Keratinocyte (primary cell): ENCODE results near the gene IGFBP3. TPM values are rescaled to one million over a fixed set of nuclear protein-coding genes. Genes with fewer than 3 reads are reported as not detected.
A peak's percentile ranks its signal among the peaks of the same experiment; 100 is the strongest.

Source experiments
- DNase-seq: peaks from one replicate; pipeline ENCODE4 v3.0.0-alpha.2; 2011; ENCODE audit warnings: low read depth, missing footprints, low spot score
- FAIRE-seq: peaks from 2 replicates; lab custom pipeline; 2011; peaks lifted over from hg19 to GRCh38; lab: Jason Lieb, UNC
- H2AFZ ChIP-seq: 2 replicates; pipeline ENCODE4 v1.6.0; 2012; ENCODE audit warnings: low read length, control low read depth, inconsistent platforms; ENCODE audit not compliant: control insufficient read depth
- H3K27ac ChIP-seq: 2 replicates; pipeline ENCODE4 v1.5.1; 2011; ENCODE audit warnings: low read length; ENCODE audit not compliant: control insufficient read depth, insufficient read depth
- H3K27me3 ChIP-seq: 3 replicates; pipeline ENCODE4 v1.6.0; 2011; ENCODE audit warnings: low read length; ENCODE audit not compliant: control insufficient read depth, insufficient read depth; ENCODE audit errors: extremely low read depth
- H3K36me3 ChIP-seq, 2 experiments: 2 replicates in 1 of 2; 3 replicates in 1 of 2; pipeline ENCODE4 v1.5.1; 2011; ENCODE audit warnings: low read length in 2 of 2, mild to moderate bottlenecking in 1 of 2; ENCODE audit not compliant: control insufficient read depth in 2 of 2, insufficient read depth in 2 of 2; ENCODE audit errors: extremely low read depth in 1 of 2
- H3K4me1 ChIP-seq: 3 replicates; pipeline ENCODE4 v1.5.1; 2011; ENCODE audit warnings: low read length; ENCODE audit not compliant: control insufficient read depth, insufficient read depth; ENCODE audit errors: extremely low read depth
- H3K4me2 ChIP-seq: 3 replicates; pipeline ENCODE4 v1.6.0; 2011; ENCODE audit warnings: low read depth, low read length; ENCODE audit not compliant: control insufficient read depth, insufficient read depth; ENCODE audit errors: extremely low read depth
- H3K4me3 ChIP-seq, 3 experiments: fragments of 200-600 bp in 1 of 3; sonication (generic) in 1 of 3; 2 replicates in 2 of 3; 3 replicates in 1 of 3; pipeline ENCODE4 v1.5.1; 2011 to 2016; ENCODE audit warnings: low read length in 3 of 3, mild to moderate bottlenecking in 3 of 3, control low read depth in 2 of 3, inconsistent platforms in 1 of 3, low read depth in 1 of 3, mixed read lengths in 1 of 3, mixed run types in 1 of 3, moderate library complexity in 1 of 3; ENCODE audit not compliant: control insufficient read depth in 2 of 3, insufficient read depth in 2 of 3; ENCODE audit errors: extremely low read depth in 1 of 3
- H3K79me2 ChIP-seq: 2 replicates; pipeline ENCODE4 v1.6.0; 2012; ENCODE audit warnings: low read length; ENCODE audit not compliant: control insufficient read depth, insufficient read depth
- H3K9ac ChIP-seq: 3 replicates; pipeline ENCODE4 v1.6.0; 2011; ENCODE audit warnings: low read length; ENCODE audit not compliant: control insufficient read depth, insufficient read depth; ENCODE audit errors: extremely low read depth
- H3K9me1 ChIP-seq: 3 replicates; pipeline ENCODE4 v1.6.0; 2011; ENCODE audit warnings: low read length; ENCODE audit not compliant: control insufficient read depth, insufficient read depth; ENCODE audit errors: extremely low read depth
- H3K9me3 ChIP-seq: 2 replicates; pipeline ENCODE4 v1.5.1; 2012; ENCODE audit warnings: low read depth, low read length; ENCODE audit not compliant: control insufficient read depth
- H4K20me1 ChIP-seq: 3 replicates; pipeline ENCODE4 v1.6.0; 2011; ENCODE audit warnings: low read length; ENCODE audit not compliant: control insufficient read depth, insufficient read depth; ENCODE audit errors: extremely low read depth
- CTCF ChIP-seq, 3 experiments: IDR thresholded peaks in 1 of 3; conservative IDR thresholded peaks in 1 of 3; optimal IDR thresholded peaks in 1 of 3; 2 replicates in 2 of 3; 3 replicates in 1 of 3; pipeline versions ENCODE3 to v1.5.1; 2011; ENCODE audit warnings: low read length in 3 of 3, mild to moderate bottlenecking in 3 of 3, moderate library complexity in 2 of 3, control low read depth in 1 of 3, inconsistent platforms in 1 of 3; ENCODE audit not compliant: insufficient read depth in 2 of 3; ENCODE audit errors: extremely low read depth in 1 of 3
- EZH2 ChIP-seq: IDR thresholded peaks from one replicate; pipeline ENCODE4 v1.6.1; 2012; ENCODE audit warnings: inconsistent platforms, mild to moderate bottlenecking, low read length, moderate library complexity
- dilution Hi-C: fragments of 300-500 bp; cut with MboI; formaldehyde crosslinking; loops from one replicate; pipeline ENCODE4 v1.7.0; 2020; ENCODE audit warnings: low sequenced_read_pairs; ENCODE audit not compliant: extremely low pct_ligation_motif_present
- polyA plus RNA-seq, 5 experiments: library from polyadenylated mRNA; depleted of rRNA in 3 of 5; stranded (reverse) in 3 of 5; stranded (forward) in 1 of 5; unstranded in 1 of 5; fragments of >200 nt; gene quantifications; 1 replicate in 1 of 5; 2 replicates in 3 of 5; 3 replicates in 1 of 5; pipeline versions ENCODE4 v1.2.1 to v1.2.3, GENCODE V29; 2011 to 2012; ENCODE audit warnings: missing spikeins in 2 of 5, low read depth in 1 of 5, low replicate concordance in 1 of 5

IGFBP3 gene
- polyA plus RNA-seq, 1 donor (not counting 4 experiments of a cell fraction or from before 2014, with no cell fraction given), result 14.0 TPM

- Histone ChIP-seq H3K27me3 (peaks cover 40% of the 10 kb centered on the region), H4K20me1 (no peaks in the 10 kb centered on the region), H3K4me3 (peak overlapping the region; percentile 20 to 54 (median 36)), H3K9me1 (no peaks in the 10 kb centered on the region), H3K9ac (peak overlapping the region; percentile 28), H3K79me2 (no peaks in the 10 kb centered on the region), H2AFZ (no peak overlapping the region), H3K27ac (no peak overlapping the region), H3K9me3 (no peaks in the 10 kb centered on the region), H3K36me3 (no peaks in the 10 kb centered on the region), H3K4me2 (peak overlapping the region; percentile 67), H3K4me1 (peaks cover 33% of the 10 kb centered on the region)
- no peak for FAIRE-seq
- TF ChIP-seq CTCF (optimal IDR thresholded peaks at IDR 0.05 in 1 of 3, IDR thresholded peaks at IDR 0.05 in 1 of 3, conservative IDR thresholded peaks at IDR 0.05 in 1 of 3; ENCODE audit: extremely low read depth in 1 of 3, insufficient read depth in 2 of 3, low read length in 3 of 3) (no peak), EZH2 (no peak)
- dilution Hi-C loops, result loop anchor here (10.0 kb wide), 1 partner anchor 433 kb away; no protein-coding TSS in a partner anchor
- no peak for DNase-seq
Measured at GRCh38 chr7:45921381-45921698, 268 bp upstream of the IGFBP3 start.

- peaks cover 40% of the 10 kb centered on the region for H3K27me3 ChIP-seq
- no peaks in the 10 kb centered on the region for H3K36me3 ChIP-seq
- no peak overlapping the region for H3K27ac ChIP-seq
- no peaks in the 10 kb centered on the region for H4K20me1 ChIP-seq
- H3K9ac ChIP-seq, result peak overlapping the region; percentile 14
- H3K79me2 ChIP-seq, result no peaks in the 10 kb centered on the region
- peak overlapping the region; percentile 67 for H3K4me2 ChIP-seq
- H2AFZ ChIP-seq, result no peak overlapping the region
- no peak for FAIRE-seq
- H3K9me1 ChIP-seq, result no peaks in the 10 kb centered on the region
- dilution Hi-C loops, result loop anchor here (10.0 kb wide), 1 partner anchor 435 kb away; no protein-coding TSS in a partner anchor
- H3K4me3 ChIP-seq, result peak overlapping the region; percentile 26 to 54 (median 53)
- no peaks in the 10 kb centered on the region for H3K9me3 ChIP-seq
- peaks cover 33% of the 10 kb centered on the region for H3K4me1 ChIP-seq
- no peak for DNase-seq
- TF ChIP-seq CTCF (optimal IDR thresholded peaks at IDR 0.05 in 1 of 3, IDR thresholded peaks at IDR 0.05 in 1 of 3, conservative IDR thresholded peaks at IDR 0.05 in 1 of 3; ENCODE audit: extremely low read depth in 1 of 3, insufficient read depth in 2 of 3, low read length in 3 of 3) (no peak), EZH2 (peak; percentile 92)
Measured at GRCh38 chr7:45919993-45920459, 1.0 kb downstream of the IGFBP3 start.
